HG03095 (cell line): ENCODE results near the gene FGGY.
"Not testable (repeated sequence)": the region's sequence is repeated elsewhere in the genome, so short reads cannot be mapped to it uniquely, and the experiment has no call there.

Experiments used
- ATAC-seq: cut with Tn5 transposase; IDR thresholded peaks from one replicate; pipeline ENCODE4 v1.9.1; 2021; ENCODE audit warnings: moderate library complexity; ENCODE audit not compliant: unreplicated experiment

FGGY gene

DNA sequence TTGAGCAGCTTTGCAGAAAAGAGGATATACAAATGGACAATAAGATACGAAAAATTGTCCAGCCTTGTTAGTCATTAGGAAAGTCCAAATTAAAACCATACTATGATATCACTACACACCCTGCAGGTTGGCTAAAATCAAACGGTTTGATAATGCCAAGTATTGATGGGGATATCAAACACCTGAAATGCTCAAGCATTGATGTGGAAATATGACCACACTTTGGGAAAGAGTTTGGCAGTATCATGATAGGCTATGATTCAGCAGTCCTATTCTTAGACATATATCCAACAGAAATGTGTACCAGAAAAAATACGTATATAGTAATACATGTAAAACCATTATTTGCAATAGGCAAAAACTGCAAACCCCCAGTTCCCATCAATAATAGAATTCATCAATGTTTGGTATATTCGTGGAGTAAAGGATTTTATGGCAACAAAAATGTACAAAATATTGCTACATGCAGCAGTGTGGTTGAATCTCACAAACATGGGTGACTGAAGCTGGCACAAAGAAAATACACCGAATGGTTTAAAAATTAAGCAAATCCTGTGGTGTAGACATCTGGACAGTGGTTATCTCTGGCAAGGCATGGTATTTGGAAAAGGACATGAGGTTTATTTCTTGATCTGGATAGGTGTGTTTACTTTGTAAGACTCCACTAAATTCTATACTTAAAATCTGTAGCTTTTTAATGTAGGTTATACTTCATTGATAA lies 243.2 kb downstream of the FGGY start:
- ATAC-seq, result no peak

- ATAC-seq, result no peak
Measured at GRCh38 chr1:59541161-59541560, 244.3 kb downstream of the FGGY start.

- ATAC-seq, result no peak
Measured at GRCh38 chr1:59541891-59542290, 245.0 kb downstream of the FGGY start.

DNA sequence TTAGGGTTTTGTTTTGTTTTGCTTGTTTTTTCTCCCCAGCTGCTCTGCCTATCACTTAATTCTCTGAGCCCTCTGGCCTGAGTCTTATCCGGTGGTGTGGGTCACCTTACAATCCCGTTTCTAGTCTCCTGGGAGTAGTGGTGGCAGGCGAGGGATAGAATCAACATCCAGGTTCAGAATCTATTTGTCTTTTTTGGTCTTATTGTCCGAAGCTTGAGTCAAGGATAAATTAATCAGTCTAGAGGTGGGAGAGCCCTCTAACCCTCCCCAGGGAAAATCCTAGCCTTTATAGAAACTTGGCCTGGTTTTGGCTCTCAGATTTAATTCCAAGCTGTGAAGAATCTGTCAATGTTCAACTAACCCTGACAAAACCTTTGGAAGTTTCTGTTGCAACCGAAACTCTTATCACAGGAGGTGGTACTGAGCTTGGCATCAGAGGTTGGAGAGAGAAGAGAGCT lies 246.3 kb downstream of the FGGY start:
- ATAC-seq, result no peak

DNA sequence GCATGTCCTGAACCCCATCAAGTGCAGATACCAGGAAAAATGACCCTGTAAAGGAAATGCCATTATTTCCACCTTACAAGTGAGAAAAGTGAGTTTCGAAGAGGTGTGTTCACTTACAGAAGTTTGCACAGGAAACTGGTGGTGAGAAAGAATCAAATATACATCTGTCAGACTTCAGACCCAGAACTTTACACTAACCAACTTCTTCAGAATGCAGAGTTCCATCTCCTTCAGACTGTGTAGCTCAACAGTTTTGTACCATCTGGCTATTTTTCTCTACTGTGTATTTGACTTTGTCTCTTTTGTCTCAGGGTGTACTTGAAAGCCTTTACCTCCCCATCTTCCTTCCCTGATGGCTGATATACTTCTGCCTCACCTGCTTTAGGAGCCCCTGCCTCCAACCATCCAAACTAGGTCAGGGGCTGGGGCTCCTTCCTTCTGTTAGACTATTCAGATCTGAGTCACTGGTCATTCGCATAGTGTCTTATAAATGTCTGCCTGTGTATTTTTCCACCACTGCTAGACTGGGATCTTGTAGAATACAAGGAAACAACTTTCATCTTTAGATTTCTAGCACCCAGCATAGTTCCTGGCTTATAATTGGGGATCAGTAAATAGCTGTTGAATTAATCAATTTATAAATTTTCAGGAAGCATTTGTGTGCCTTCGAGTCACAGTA lies 247.9 kb downstream of the FGGY start:
- ATAC-seq, result no peak

DNA sequence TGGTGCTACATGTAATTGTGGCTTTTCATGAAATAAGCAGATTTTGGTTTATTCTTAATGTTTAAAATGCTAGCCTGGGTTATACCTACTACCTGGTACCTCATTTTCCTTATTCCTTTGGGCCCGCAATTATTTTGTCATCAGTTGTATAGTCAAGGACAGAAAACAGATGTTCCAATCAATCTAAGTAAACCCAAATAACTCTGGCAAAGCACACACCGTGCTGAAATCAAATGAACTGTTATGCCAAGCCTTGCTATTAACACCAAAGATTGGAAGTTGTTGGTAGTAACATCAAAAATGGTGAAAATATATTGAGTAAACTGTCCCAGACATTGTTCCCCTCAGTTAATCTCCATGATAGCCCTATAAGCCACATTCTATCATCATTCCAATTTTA lies 248.9 kb downstream of the FGGY start:
- ATAC-seq, result no peak

DNA sequence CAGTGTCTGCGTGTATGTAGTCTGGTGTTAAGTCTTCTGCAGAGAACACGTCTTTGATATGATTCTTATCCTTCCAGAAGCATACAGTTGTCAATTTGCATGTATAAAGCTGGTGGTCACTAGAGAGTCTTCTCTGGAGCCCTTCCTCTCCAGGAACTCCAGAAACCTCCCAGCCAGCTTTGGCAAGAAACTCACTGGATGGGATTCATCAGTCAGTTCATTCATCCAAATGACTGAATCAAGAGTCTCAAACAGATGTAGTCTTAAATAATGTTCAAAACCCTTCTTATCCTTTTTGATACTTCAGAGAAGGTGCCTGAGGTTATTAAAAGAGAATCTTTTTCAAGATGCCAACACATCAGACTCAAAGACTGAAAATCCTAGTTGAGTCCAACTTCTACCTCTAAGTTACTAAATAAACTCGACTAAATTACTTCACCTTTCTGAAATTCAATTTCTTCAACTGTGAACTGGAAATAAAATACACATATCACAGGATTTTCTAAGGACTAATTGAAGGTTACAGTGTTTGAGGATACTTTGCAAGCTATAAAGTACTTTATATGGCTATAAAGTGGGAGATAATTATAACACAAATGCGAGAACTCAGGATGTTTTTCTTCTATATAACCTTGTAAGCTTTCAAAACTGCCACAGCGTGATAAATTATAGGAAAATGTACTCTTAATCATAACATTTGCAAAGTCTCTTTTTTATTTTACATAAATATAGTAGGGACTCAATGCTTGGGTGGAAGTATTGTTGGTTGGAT lies 252.4 kb downstream of the FGGY start:
- ATAC-seq, result no peak

- ATAC-seq, result no peak
Measured at GRCh38 chr1:59549903-59550302, 253.0 kb downstream of the FGGY start.

DNA sequence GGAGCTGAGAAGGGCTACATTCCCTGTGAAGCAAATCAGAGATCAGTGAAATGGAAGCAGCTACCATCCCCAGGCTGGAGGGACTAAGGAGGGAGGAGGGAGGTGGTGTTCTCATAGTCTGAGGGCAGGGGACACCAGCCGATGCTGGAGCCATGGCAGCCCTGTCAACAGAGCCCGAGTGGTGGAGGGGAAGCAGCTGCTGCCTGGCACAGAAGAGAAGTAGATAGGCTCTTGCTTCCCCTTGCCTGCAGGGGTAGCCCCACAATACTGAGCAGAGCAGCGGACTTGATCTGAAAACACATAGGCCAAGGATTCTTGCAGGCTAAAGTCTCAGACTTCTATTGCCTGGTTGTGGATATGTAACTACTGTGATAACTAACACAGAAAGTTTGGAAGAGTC lies 255.1 kb downstream of the FGGY start:
- ATAC-seq, result no peak

GRCh38 chr1:59553371-59553770 lies 256.5 kb downstream of the FGGY start:
- no peak for ATAC-seq

- no peak for ATAC-seq
Measured at GRCh38 chr1:59554011-59554663, 257.2 kb downstream of the FGGY start.

DNA sequence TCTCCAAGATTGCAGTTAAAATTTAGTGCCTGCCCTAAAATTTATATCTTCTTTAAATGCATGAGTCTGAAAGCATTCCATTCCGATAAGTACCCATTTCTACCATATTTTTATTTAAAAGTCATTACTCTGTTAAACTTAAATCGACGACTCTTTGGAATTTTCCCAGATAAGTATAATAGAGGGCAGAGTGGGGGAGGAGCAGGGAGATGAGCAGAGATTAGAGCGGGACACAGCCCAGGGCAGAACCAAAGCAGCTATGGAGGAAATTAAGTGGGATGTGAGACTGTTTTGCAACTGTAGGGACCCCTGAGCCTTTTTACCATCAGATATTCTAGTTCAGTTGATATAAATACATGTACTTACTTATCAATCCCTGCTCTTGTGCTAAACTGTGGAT lies 257.9 kb downstream of the FGGY start:
- no peak for ATAC-seq

- no peak for ATAC-seq
Measured at GRCh38 chr1:59556398-59556797, 259.5 kb downstream of the FGGY start.

DNA sequence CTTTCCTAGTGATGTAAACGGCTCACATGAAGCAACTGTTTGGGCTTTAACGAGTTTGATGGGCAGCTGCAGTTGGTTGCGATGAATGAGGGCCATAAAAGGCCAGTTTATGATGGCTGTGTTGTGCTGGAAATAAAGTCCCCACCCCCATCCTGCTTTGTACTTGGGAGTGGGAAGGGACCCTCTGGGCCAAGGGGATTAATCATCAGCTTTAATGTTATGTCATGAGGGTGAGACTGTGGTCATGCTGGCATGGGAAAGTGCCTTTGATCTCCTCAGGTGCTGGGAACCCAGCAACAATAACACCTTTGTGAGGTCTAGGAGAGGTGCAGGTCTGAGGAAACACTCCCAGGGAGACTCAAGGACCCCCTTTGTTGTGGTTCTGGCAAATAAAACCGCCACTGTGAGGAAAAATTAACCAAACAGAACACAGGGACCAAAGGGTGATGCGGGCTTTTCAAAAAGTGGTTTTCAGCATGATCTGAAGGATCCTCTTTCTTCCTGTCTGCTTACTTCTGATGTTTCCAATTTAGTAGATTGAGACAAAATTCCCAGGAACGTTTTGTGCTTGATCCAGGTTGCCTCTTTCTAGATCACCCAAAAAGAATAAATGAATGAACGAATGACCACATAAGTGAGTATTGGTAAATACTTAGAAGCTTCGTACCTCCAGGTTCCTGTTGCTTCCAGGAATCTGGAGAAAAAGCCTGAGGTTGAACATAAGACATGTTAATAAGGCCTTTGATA lies 260.1 kb downstream of the FGGY start:
- ATAC-seq, result no peak

- ATAC-seq, result no peak
Measured at GRCh38 chr1:59557549-59557885, 260.6 kb downstream of the FGGY start.

DNA sequence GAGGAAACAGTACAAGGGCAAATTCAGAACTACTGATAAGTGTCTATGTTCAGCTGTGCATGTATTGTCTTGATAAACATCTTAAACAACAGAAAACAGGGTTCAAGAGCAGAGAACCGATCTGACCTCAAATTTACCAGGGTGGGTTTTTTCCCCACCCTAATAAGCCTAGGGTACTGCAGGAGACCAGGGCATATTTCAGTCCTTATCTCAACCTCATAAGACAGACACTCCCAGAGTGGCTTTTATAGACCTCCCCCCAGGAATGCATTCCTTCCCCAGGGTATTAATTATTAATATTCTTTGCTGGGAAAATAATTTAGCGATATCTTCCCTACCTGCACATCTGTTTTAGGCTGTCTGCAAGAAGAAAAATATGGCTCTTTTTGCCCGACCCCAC lies 261.7 kb downstream of the FGGY start:
- ATAC-seq, result not testable (repeated sequence)

DNA sequence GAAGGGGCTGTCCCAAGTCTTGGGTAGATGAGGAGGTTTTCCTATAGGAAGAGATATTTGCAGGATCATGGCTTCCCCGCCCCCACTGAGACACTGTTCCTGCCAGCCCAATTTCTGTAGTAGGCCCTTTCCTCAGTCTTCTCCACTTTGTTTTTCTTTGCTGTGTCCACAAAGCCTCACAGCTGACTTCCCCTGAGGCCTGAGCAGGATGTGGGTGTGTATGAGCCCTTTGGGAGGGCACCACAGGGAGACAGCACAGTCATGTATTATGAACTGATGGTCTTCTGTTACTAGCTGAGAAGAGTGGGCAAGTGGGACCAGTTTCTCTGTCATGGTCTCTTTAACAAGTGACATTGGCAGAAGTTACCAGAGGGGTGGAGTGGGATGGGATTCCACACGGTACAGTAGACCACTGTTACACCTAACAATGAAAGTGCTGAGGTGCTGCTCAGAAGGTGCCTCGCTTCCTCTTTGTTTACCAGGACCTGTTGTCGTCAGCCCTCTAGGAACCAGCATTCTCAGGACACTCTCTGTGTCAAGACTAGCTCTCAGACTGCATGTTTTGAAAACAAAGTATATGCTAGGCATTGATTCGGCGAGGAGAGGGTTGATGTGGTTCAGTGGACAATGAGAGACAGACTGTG lies 264.0 kb downstream of the FGGY start:
- peak; percentile 54 for ATAC-seq

DNA sequence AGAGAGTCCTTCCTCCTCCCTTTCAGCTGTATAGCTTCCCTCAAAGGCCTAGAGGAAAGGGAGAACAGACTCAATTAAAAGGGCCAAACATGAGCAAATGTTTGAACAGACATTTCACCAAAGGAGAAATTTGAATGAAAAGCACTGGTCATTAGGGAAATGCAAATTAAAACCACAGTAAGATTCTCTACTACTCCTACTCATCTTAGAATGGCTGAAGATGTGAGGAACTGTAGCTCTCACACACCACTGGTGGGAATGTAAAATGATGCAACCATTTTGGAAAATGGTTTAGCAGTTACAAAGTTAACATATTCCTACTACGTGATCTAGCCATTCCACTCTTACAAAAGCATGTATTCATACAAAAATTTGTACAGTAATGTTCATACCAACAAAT lies 264.9 kb downstream of the FGGY start:
- ATAC-seq, result no peak

DNA sequence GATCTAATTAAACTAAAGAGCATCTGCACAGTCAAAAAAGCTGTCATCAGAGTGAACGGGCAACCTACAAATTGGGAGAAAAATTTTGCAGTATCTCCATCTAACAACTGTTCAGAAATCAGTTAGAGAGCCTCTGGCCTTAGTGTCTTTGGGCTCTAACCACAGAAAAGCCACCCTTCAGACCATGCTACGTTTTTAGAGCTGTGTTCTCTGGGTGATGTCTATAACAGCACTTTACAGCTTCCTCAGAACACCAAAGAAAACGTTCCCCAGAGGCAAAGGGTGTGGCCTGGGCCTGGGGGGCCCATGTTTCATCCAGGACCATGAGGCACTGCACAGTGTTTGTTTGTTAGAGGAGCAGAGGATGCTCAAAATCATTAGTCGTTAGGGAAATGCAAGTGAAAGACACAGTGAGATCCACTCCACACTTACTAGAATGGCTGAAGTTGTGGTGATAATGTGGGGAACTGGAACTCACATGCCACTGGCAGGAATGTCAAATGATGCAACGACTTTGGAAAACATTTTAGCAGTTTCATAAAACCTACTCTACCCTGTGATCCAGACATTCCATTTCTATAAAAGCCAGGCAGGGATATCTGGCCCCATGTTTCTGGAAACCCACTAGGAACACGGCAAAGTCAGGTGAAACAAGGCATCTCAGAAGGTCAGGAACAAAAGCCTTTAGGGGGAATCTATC lies 267.4 kb downstream of the FGGY start:
- ATAC-seq, result no peak
